HG03354 (cell line): ENCODE data around the gene HDHD3.
"Not testable (repeated sequence)": the region's sequence is repeated elsewhere in the genome, so short reads cannot be mapped to it uniquely, and the experiment has no call there.

ENCODE experiments used
- ATAC-seq: cut with Tn5 transposase; IDR thresholded peaks from one replicate; pipeline ENCODE4 v1.9.1; 2021; ENCODE audit warnings: mild to moderate bottlenecking; ENCODE audit not compliant: unreplicated experiment, poor library complexity, severe bottlenecking

Gene HDHD3, protein sequence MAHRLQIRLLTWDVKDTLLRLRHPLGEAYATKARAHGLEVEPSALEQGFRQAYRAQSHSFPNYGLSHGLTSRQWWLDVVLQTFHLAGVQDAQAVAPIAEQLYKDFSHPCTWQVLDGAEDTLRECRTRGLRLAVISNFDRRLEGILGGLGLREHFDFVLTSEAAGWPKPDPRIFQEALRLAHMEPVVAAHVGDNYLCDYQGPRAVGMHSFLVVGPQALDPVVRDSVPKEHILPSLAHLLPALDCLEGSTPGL

GRCh38 chr9:113376634-113377567 is at the start of gene HDHD3:
HDHD3 (minus strand) TSS chr9:113376986; CDS start chr9:113374354, 2,632 bp downstream.
- peak; percentile 88 for ATAC-seq

DNA sequence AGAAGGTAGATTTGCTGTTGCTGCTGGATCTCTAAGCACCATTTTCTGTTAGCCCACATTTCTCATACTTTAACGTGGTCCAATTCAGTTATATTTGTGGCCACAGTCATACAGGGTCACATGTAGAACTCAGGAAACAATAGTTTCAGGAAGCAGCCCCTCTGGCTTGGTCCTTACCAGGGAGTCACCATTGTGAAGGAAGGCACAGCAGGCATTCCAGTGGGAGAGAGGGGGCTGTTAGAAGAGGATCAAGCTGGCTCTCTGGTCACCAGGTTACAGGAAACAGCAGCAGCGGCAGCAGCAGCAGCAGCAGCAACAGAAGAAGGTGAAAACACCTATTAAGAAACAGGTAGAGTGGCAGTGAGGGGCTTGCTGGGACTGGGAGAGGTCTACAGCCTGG is 48.3 kb upstream of the HDHD3 start:
- ATAC-seq = no peak

- ATAC-seq = no peak
Measured at GRCh38 chr9:113421726-113422125, 44.9 kb upstream of the HDHD3 start.

- ATAC-seq = no peak
Measured at GRCh38 chr9:113417370-113417769, 40.6 kb upstream of the HDHD3 start.

- peak; percentile 97 for ATAC-seq
Measured at GRCh38 chr9:113416149-113416721, 39.4 kb upstream of the HDHD3 start.

DNA sequence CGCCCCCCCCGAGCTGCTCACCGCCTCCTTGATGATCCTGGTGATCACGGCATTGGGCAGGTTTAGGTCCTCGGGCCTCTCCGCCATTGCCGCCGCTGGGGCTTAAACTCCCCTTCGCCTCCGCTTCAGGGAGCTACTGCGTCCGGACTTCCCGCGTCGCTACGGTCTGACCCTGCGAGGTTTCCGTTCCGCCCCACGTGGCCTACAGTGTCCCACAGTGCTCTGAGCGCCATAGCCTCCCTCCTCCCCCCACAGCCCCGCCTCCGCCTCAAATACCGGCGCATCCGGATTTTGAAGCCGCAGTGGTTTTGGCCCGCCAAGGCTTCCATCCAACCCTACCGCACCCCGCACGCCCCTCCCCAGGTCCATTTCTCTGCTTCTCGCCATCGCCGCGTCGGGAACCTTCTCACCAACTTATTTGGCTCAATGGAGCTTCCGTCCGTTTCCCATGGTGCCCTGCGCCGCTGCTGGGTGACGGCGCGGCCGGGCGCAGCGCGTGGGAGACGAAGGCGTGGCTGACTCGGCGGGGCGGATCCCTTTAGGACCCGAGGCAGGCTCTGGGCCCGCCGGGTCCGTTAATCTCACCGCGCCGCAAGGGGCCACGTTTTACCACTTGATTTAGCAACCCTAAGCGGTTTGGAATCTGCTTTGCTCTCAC is 33.5 kb upstream of the HDHD3 start, which contains the start of the genes C9orf43 and POLE3:
C9orf43 (plus strand) TSS at position 541 of the 658 bp plus-strand sequence. CDS start 2,747 bp downstream, outside the sequence.
POLE3 (minus strand) TSS at position 469 of the 658 bp plus-strand sequence; CDS start at position 87, 382 bp downstream.
- peak; percentile 96 for ATAC-seq

GRCh38 chr9:113409883-113410206 is 33.1 kb upstream of the HDHD3 start:
- peak; percentile 12 for ATAC-seq

DNA sequence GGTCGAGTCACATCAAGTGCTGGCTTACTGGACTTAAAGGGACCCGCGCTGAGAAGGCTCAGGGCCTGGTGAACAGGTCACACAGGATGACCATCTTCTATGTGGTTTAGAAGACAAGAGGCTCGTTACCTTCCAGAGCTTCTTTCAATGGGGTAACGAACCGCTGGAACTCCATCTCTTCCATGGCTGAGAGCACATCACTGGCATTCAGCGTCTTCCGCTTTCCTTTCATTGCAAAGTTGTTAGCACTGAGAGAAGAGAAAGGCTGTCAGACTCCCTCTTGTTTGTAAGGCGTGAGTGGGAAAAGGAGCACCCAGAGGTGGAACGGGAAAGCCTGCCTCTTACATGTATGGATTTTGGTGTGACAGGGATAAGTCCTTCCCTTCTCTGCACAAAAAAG is 32.7 kb upstream of the HDHD3 start:
- ATAC-seq = no peak

DNA sequence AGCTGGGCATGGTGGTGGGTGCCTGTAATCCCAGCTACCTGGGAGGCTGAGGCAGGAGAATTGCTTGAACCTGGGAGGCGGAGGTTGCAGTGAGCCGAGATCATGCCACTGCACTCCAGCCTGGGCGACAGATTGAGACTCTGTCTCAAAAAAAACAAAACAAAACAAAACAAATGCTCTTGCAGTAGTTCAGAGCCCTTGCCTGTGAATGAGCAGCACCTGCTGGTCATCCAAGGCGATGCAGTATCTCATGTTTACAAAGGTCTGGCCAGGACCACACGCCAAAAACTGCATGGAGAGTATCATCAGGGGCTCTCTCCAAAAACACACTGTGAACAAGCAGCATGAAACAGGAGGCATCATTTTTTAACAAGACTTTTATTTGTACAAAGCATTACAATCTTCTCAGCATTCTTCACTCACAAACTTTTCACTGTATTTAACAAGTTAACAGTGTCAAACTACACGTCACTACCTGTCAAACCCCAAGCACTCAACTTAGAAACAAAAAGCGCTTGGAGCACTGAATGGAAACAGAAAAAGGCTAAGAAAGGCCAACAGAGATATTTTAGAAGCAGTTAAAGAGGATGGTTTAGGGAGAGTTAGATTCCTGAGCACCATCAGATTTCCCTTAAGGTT is 30.2 kb upstream of the HDHD3 start:
- peak; percentile 35 for ATAC-seq

- ATAC-seq = not testable (repeated sequence)
Measured at GRCh38 chr9:113406353-113406752, 29.6 kb upstream of the HDHD3 start.

DNA sequence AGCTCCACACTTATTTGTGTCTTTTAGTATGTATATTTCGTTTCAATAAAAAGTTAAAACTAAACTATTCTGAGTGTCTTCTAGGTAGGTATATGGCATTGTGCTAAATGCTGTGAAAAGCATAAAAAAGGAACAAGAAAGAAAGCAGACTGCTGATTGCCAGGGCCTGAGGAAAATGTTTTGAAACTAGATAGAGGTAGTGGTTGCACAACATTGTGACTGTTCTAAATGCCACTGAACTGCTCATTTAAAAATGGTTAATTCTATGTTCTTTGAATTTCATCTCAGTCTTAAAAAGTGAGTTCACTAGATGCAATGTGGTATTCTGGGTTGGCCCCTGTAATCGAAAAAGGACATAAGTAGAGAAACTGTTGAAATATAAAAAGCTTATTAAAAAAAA is 26.9 kb upstream of the HDHD3 start:
- no peak for ATAC-seq

DNA sequence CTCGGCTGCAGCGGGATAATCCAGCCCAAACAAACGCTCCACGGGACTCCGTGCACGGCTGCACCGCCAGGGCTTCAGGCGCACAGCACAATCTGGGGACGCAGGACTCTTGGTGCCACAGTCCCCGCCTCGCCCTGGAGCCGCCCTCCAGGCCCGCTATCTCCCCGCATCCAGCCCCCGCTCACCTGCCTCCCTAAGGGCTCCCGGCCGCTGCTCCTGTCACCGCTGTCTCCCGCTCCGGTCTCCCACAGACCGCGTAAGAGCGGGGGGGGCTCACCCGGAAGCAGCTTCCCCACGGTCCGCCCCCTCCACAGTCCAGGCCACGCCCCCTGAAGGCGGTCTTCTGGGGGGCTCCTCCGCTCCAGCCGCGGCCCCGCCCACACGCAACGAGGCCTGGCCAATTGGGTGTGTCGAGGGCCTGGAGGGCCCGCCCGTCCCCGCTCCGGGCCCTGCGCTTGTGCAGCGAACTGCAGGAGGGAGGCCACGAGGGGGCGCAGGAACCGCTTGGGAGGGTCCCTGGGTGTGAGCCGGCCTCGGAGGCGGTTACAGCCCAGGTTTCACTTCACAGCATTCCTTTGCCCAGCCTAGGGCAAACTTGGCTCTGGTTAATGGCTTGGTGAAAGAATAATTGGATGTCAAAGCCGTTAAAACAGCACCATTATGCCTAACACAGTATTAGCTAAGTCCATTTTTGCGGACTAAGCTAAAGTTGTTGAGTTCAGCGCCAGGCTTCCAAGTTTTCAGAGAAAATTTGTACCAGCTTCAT is 24.4 kb upstream of the HDHD3 start, which contains the start of gene ALAD:
ALAD (minus strand) TSS at position 258 of the 766 bp plus-strand sequence. CDS start 7,725 bp downstream, outside the sequence.
- ATAC-seq = peak; percentile 98

- no peak for ATAC-seq
Measured at GRCh38 chr9:113399646-113400200, 22.9 kb upstream of the HDHD3 start.

DNA sequence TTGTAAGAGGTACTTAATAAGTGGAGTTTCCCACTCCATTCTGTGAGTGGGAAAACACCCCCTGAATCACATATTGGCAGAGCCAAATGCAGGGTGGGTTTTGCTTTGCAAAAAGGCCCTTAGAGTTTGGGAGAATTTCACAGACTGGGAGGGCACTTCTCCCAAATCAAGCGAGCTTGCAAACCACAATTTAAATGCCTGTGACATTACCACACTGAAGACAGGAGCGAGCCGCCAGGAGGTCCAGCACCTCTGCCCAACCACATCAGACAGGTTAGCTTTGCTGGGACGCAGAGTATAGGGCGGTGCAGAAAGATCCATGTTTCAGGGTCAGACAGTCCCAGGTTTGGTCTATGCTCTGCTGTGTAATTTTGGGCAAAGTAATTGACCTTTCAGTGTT is 22.0 kb upstream of the HDHD3 start:
- ATAC-seq = no peak

GRCh38 chr9:113397203-113397631 is 20.4 kb upstream of the HDHD3 start:
- ATAC-seq = no peak

GRCh38 chr9:113395000-113395861 is 18.4 kb upstream of the HDHD3 start:
- ATAC-seq = no peak

GRCh38 chr9:113393281-113393680 is 16.5 kb upstream of the HDHD3 start:
- no peak for ATAC-seq
